Left lung (tissue), 10 donors: ENCODE measurements around the gene CNTN5. TPM values are rescaled to one million over a fixed set of nuclear protein-coding genes. Genes with fewer than 3 reads are reported as not detected.
"Not testable (repeated sequence)": the region's sequence is repeated elsewhere in the genome, so short reads cannot be mapped to it uniquely, and the experiment has no call there.

Experiments
- ATAC-seq: fragments of 200-7000 bp; cut with Tn5 transposase; one replicate; pipeline ENCODE4 v1.9.1; 2020; ENCODE audit warnings: moderate library complexity
- DNase-seq, 4 donors: peaks; one replicate each; pipeline ENCODE4 v3.0.0-alpha.2; 2013 to 2020
- H3K27ac ChIP-seq, 2 donors: fragments of 200-600 bp; sonication (generic) in 1 of 2; one replicate each; pipeline versions ENCODE4 v1.5.0 to v1.8.0; 2020 to 2021
- H3K27me3 ChIP-seq, 2 donors: fragments of 200-600 bp; sonication (generic) in 1 of 2; one replicate each; pipeline versions ENCODE4 v1.5.0 to v1.8.0; 2020 to 2021
- H3K36me3 ChIP-seq, 2 donors: fragments of 200-600 bp; sonication (generic) in 1 of 2; one replicate each; pipeline versions ENCODE4 v1.5.0 to v1.8.0; 2020 to 2021
- H3K4me1 ChIP-seq, 2 donors: fragments of 200-600 bp; one replicate each; pipeline ENCODE4 v1.8.0; 2021
- H3K4me3 ChIP-seq, 2 donors: fragments of 200-600 bp; sonication (generic) in 1 of 2; one replicate each; pipeline versions ENCODE4 v1.5.0 to v1.8.0; 2020 to 2021; ENCODE audit warnings: mild to moderate bottlenecking in 1 of 2
- H3K9me3 ChIP-seq, 2 donors: fragments of 200-600 bp; sonication (generic) in 1 of 2; one replicate each; pipeline versions ENCODE4 v1.5.0 to v1.8.0; 2020 to 2021
- intact Hi-C, 2 donors: fragments of 100-400 bp; cut with DNase I; formaldehyde crosslinking; loops; one replicate each; pipeline versions ENCODE4 v1.11.2 to v1.14.2; 2022
- polyA plus RNA-seq, 6 donors: library from polyadenylated mRNA; unstranded; fragments of 120-200 nt; gene quantifications; one replicate each; pipeline ENCODE4 v1.2.1, GENCODE V29; 2013; ENCODE audit not compliant: insufficient read length in 6 of 6
- total RNA-seq, 2 donors: library from RNA; stranded (reverse); fragmentation: NEBNext Ultra II Directional; extraction: Animal tissue kit (Norgen Biotek cat#: 25700); gene quantifications; one replicate each; pipeline ENCODE4 v1.2.1, GENCODE V29; 2021
- TF ChIP-seq, protein P1 (sequence below), 2 donors: fragments of 200-600 bp; sonication (generic) in 1 of 2; IDR thresholded peaks; one replicate each; pipeline versions ENCODE4 v1.5.0 to v1.8.0; 2021; ENCODE audit warnings: antibody characterized with exemption in 2 of 2
- donor health status: DM: no; HTN: yes; CAD: no.
- donor health status: DM: no; HTN: no; CAD: no.

The CNTN5 gene
- total and polyA plus RNA-seq, 8 donors, result 0.08 to 0.34 (median 0.24) TPM; not detected in 1

DNA sequence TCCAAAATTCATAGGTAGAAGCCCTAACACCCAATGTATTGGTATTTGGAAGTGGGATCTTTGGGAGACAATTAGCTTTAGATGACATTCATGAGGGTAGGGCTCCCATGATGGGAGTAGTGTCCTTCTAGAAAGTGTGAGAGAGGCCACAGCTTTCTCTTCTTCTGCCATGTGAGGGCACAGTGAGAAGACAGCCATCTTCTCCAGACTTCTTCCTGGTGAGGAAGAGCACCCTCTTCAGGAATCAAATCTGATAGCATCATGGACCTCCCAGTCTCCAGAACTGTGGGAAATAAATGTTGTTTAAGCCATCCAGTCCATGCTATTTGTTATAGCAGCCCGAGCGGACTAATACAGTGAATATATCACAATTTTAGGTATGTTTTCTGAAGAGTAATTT is 96.9 kb downstream of the CNTN5 start:
- Histone ChIP-seq H3K36me3 (no peaks in the 10 kb centered on the region), H3K9me3 (no peaks in the 10 kb centered on the region), H3K27ac (no peak overlapping the region), H3K4me3 (no peak overlapping the region), H3K27me3 (no peaks in the 10 kb centered on the region), H3K4me1 (no peaks in the 10 kb centered on the region)
- ATAC-seq (no peak), DNase-seq (no peak)
- TF ChIP-seq, protein P1, sequence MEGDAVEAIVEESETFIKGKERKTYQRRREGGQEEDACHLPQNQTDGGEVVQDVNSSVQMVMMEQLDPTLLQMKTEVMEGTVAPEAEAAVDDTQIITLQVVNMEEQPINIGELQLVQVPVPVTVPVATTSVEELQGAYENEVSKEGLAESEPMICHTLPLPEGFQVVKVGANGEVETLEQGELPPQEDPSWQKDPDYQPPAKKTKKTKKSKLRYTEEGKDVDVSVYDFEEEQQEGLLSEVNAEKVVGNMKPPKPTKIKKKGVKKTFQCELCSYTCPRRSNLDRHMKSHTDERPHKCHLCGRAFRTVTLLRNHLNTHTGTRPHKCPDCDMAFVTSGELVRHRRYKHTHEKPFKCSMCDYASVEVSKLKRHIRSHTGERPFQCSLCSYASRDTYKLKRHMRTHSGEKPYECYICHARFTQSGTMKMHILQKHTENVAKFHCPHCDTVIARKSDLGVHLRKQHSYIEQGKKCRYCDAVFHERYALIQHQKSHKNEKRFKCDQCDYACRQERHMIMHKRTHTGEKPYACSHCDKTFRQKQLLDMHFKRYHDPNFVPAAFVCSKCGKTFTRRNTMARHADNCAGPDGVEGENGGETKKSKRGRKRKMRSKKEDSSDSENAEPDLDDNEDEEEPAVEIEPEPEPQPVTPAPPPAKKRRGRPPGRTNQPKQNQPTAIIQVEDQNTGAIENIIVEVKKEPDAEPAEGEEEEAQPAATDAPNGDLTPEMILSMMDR (IDR thresholded peaks at IDR 0.05), result no peak
- intact Hi-C loops, result no loop called here

DNA sequence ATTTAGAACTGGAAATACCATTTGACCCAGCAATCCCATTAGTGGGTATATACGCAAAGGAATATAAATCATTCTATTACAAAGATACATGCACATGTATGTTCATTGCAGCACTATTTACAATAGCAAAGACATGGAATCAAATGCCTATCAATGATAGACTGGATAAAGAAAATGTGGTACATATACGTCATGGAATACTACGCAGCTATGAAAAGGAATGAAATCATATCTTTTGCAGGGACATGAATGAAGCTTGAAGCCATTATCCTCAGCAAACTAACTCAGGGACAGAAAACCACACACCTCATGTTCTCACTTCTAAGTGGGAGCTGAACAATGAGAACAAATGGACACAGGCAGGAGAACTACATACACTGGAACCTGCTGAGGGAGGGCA is 113.1 kb downstream of the CNTN5 start:
- H3K27ac ChIP-seq, H3K36me3 ChIP-seq, H3K27me3 ChIP-seq, DNase-seq, H3K4me3 ChIP-seq, H3K4me1 ChIP-seq, intact Hi-C loops, ATAC-seq: not testable (repeated sequence)
- peaks cover 0 to 17% of the 10 kb centered on the region in 2 donors for H3K9me3 ChIP-seq

DNA sequence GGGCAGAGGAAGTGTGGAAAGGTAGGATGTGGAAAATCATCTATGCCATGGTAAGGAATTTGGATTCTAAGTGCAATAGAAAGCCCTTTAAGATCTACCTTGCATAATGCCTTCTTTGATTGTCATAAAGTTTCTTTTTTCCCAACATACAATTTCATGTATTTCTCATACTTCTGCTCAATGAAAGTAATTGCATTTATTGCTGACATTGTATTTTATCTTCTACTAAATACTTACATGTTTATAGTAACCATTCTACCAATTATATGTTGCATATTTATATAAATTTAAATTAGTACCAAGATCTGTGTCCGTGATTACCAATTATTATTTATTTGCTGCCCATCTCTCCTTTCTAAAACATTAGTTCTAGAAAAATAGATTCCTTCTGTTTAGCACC is 114.8 kb downstream of the CNTN5 start:
- DNase-seq, result no peak
- ATAC-seq, result no peak
- Histone ChIP-seq H3K9me3 (peaks cover 0 to 14% of the 10 kb centered on the region in 2 donors), H3K36me3 (no peaks in the 10 kb centered on the region), H3K4me1 (no peaks in the 10 kb centered on the region), H3K27me3 (no peaks in the 10 kb centered on the region), H3K4me3 (no peak overlapping the region), H3K27ac (no peak overlapping the region)
- TF ChIP-seq, protein P1 (IDR thresholded peaks at IDR 0.05), result no peak
- intact Hi-C loops, result no loop called here

DNA sequence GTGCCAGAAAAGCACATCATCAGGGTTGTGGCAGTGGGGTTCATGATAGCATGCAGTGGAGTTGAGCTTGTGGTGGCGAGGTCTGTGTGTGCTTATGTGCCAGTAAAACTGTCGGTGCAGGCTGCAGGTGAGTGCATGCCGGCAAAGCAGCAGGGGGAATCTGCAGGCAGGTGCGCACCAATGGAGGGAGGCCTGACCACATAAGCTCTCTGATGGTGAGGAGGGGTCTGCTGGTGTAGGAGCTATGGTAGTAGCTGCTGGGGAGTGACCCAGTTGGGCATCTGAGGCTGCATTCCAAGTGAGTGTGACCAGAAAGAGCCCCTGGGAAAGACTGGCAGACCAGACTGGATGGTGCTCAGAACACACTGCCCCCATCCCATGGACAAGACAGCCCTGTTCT is 121.5 kb downstream of the CNTN5 start:
- Histone ChIP-seq H3K9me3 (no peaks in the 10 kb centered on the region), H3K36me3 (no peaks in the 10 kb centered on the region), H3K27ac (no peak overlapping the region), H3K27me3 (no peaks in the 10 kb centered on the region), H3K4me1 (no peaks in the 10 kb centered on the region), H3K4me3 (no peak overlapping the region)
- DNase-seq, result no peak
- TF ChIP-seq, protein P1 (IDR thresholded peaks at IDR 0.05), result no peak
- no peak for ATAC-seq
- intact Hi-C loops, result no loop called here

DNA sequence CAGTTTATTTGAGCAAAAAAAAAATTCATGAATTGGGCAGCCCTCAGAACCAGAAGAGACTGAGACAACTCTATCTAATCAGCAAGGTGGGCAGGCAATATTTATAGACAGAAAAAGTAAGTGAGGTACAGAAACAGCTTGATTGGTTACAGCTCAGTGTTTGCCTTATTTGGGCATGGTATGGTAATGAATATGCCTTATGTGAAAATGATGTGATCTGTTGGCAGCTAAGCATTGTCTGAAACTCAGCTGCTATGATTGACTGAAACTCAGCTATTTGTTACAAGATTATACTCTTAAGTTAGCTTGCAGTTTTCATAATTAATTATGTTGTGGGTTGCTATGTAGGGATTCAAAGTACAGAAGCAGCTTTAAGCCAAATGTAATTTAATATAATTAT is 127.6 kb downstream of the CNTN5 start:
- Histone ChIP-seq H3K27me3 (no peaks in the 10 kb centered on the region), H3K9me3 (no peaks in the 10 kb centered on the region), H3K36me3 (no peaks in the 10 kb centered on the region), H3K4me1 (no peaks in the 10 kb centered on the region), H3K27ac (no peak overlapping the region), H3K4me3 (no peak overlapping the region)
- intact Hi-C loops, result no loop called here
- DNase-seq (no peak), ATAC-seq (no peak)
- TF ChIP-seq, protein P1 (IDR thresholded peaks at IDR 0.05), result no peak

DNA sequence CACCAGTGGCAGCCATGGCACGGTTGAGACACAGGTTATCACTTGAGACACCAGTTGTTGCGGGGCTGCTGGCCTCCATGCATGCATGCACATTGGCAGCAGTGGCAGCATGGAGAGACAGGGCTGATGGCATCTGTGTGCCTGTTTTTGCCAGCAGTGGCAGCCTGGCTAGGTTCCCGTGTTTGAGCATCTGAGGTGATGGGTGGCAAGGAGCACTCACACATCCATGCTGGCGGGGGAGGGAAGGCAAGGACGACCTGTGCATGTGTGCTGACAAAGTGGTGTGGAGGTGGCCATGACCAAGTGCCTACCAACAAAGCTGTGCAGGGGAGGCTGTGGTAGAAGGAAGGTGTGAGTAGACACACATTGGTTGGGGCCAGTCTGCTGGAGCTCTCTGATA is 133.5 kb downstream of the CNTN5 start:
- Histone ChIP-seq H3K27ac (no peak overlapping the region), H3K9me3 (no peaks in the 10 kb centered on the region), H3K36me3 (no peaks in the 10 kb centered on the region), H3K27me3 (no peaks in the 10 kb centered on the region), H3K4me3 (no peak overlapping the region), H3K4me1 (no peaks in the 10 kb centered on the region)
- peak in 1 of 4 donors; percentile 24 for DNase-seq
- no peak for ATAC-seq
- intact Hi-C loops, result no loop called here
- TF ChIP-seq, protein P1 (IDR thresholded peaks at IDR 0.05), result no peak
